GM18508 (cell line): ENCODE data around the gene FHIT.
"Not testable (repeated sequence)": the region's sequence is repeated elsewhere in the genome, so short reads cannot be mapped to it uniquely, and the experiment has no call there.

Experiments used
- ATAC-seq: cut with Tn5 transposase; IDR thresholded peaks from one replicate; pipeline ENCODE4 v1.9.1; 2021; ENCODE audit warnings: moderate number of reproducible peaks; ENCODE audit not compliant: insufficient read depth, unreplicated experiment

Gene FHIT

GRCh38 chr3:61066800-61067199, 184.5 kb downstream of the FHIT start:
- ATAC-seq: no peak

- not testable (repeated sequence) for ATAC-seq
These were observed 185.0 kb downstream of the FHIT start for GRCh38 chr3:61066222-61066621.

GRCh38 chr3:61065451-61066011, 185.7 kb downstream of the FHIT start:
- ATAC-seq: no peak

GRCh38 chr3:61061092-61061723, 190.0 kb downstream of the FHIT start:
- ATAC-seq: no peak

GRCh38 chr3:61060411-61060861, 190.8 kb downstream of the FHIT start:
- ATAC-seq: no peak

- no peak for ATAC-seq
These were observed 192.4 kb downstream of the FHIT start for GRCh38 chr3:61058836-61059235.

GRCh38 chr3:61057464-61057863, 193.8 kb downstream of the FHIT start:
- no peak for ATAC-seq

GRCh38 chr3:61055447-61055846, 195.8 kb downstream of the FHIT start:
- no peak for ATAC-seq

GRCh38 chr3:61053781-61054496, 197.3 kb downstream of the FHIT start:
- no peak for ATAC-seq

- ATAC-seq: no peak
These were observed 198.4 kb downstream of the FHIT start for GRCh38 chr3:61052851-61053250.

- no peak for ATAC-seq
These were observed 199.6 kb downstream of the FHIT start for GRCh38 chr3:61051666-61052065.

GRCh38 chr3:61045169-61045568, 206.1 kb downstream of the FHIT start:
- ATAC-seq: not testable (repeated sequence)

GRCh38 chr3:61043156-61043555, 208.1 kb downstream of the FHIT start:
- no peak for ATAC-seq

- ATAC-seq: no peak
These were observed 210.6 kb downstream of the FHIT start for GRCh38 chr3:61040618-61041017.

GRCh38 chr3:61035573-61035972, 215.7 kb downstream of the FHIT start:
- no peak for ATAC-seq

GRCh38 chr3:61032991-61033390, 218.3 kb downstream of the FHIT start:
- no peak for ATAC-seq

- no peak for ATAC-seq
These were observed 219.7 kb downstream of the FHIT start for GRCh38 chr3:61031503-61031902.

- ATAC-seq: no peak
These were observed 220.7 kb downstream of the FHIT start for GRCh38 chr3:61030469-61031035.

GRCh38 chr3:61029194-61029593, 222.1 kb downstream of the FHIT start:
- ATAC-seq: no peak

GRCh38 chr3:61018807-61019206, 232.4 kb downstream of the FHIT start:
- ATAC-seq: no peak

GRCh38 chr3:61017028-61017427, 234.2 kb downstream of the FHIT start:
- not testable (repeated sequence) for ATAC-seq
